Measurements from ENCODE around the gene CD99. TPM values are rescaled to one million over a fixed set of nuclear protein-coding genes. Genes with fewer than 3 reads are reported as not detected.

The CD99 gene
- total and polyA plus RNA-seq, 12 donors, result 89.4 to 266 (median 184) TPM

DNA sequence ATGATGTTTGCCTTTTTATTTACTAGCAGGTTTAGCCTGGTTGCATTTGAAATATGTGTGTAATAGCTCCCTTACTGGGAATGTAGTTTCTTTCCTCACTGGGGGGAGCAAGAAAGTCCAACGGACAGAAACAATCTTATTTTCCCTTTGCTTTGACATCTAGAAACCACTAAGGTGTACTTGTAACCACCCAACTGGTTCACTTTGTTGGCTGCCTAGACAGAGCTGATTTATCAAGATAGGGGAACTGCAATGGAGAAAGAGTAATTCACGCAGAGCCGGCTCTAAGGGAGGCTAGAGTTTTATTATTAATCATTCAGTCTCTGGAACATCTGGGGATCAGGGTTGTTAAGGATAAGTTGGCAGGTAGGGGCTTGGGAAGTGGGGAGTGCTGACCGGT lies 91.1 kb downstream of the CD99 start:
- intact Hi-C loops (cut with DNase I), result no loop called here
- WGBS, 4 donors, result 48 to 59% (median 54%) methylated on average over 3 to 4 of the region's 4 CpGs
- Histone ChIP-seq H3K27me3 (no peaks in the 10 kb centered on the region), H3K9me3 (replicated peaks in 1 of 3) (no peaks in the 10 kb centered on the region), H3K4me3 (no peak overlapping the region), H3K4me1 (replicated peaks in 1 of 2) (no peaks in the 10 kb centered on the region), H3K27ac (no peak overlapping the region), H3K36me3 (replicated peaks in 1 of 2) (no peaks in the 10 kb centered on the region)
- no peak for TF ChIP-seq POLR2A (IDR thresholded peaks at IDR 0.05)
- TF ChIP-seq, protein P1, sequence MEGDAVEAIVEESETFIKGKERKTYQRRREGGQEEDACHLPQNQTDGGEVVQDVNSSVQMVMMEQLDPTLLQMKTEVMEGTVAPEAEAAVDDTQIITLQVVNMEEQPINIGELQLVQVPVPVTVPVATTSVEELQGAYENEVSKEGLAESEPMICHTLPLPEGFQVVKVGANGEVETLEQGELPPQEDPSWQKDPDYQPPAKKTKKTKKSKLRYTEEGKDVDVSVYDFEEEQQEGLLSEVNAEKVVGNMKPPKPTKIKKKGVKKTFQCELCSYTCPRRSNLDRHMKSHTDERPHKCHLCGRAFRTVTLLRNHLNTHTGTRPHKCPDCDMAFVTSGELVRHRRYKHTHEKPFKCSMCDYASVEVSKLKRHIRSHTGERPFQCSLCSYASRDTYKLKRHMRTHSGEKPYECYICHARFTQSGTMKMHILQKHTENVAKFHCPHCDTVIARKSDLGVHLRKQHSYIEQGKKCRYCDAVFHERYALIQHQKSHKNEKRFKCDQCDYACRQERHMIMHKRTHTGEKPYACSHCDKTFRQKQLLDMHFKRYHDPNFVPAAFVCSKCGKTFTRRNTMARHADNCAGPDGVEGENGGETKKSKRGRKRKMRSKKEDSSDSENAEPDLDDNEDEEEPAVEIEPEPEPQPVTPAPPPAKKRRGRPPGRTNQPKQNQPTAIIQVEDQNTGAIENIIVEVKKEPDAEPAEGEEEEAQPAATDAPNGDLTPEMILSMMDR (IDR thresholded peaks at IDR 0.05), result no peak
- DNase-seq, result no peak

DNA sequence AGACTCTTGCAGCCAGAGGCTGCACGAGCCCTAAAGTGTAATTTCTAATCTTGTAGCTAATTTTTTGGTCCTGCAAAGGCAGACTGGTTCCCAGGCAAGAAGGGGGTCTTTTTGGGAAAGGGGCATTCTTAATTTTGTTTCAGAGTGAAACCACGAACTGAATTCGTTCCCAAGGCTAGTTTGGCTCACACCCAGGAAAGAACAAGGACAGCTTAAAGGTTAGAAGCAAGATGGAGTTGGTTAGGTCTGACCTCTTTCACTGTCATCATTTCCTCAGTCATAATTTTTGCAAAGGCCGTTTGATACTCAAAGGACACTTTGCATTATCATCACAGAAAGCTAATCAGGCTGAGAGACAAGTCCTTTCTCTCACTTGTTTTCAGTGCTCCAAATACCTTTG lies 91.7 kb downstream of the CD99 start:
- DNase-seq, result no peak
- intact Hi-C loops (cut with DNase I), result no loop called here
- no peak overlapping the region for H3K4me3 ChIP-seq
- H3K27me3 ChIP-seq, result no peaks in the 10 kb centered on the region
- no peak overlapping the region for H3K27ac ChIP-seq
- H3K9me3 ChIP-seq (replicated peaks in 1 of 3), result no peaks in the 10 kb centered on the region
- TF ChIP-seq, protein P1 (IDR thresholded peaks at IDR 0.05), result no peak
- TF ChIP-seq POLR2A (IDR thresholded peaks at IDR 0.05), result no peak
- H3K36me3 ChIP-seq (replicated peaks in 1 of 2), result no peaks in the 10 kb centered on the region
- 39 to 58% (median 54%) methylated on average over 4 of the region's 4 CpGs; no CpG with 5 or more reads in 1 of the 4 donors for WGBS, 4 donors
- no peaks in the 10 kb centered on the region for H3K4me1 ChIP-seq (replicated peaks in 1 of 2)

DNA sequence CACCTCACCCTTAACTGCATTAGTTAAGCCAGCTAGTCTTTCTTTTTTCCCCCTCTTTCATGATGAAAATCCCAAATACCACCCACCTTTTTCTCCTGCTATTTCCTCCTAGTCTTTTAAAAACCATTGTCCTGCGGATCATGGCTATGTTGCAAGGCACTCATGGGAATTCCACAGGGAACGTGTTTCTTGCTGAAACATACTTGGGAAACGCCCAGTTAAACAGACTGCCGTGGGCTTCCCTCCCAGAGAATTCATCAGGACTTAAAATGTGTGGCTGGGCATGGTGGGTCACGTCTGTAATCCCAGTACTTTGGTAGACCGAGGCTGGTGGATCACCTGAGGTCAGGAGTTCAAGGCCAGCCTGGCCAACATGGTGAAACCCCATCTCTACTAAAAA lies 92.9 kb downstream of the CD99 start:
- Histone ChIP-seq H3K9me3 (replicated peaks in 1 of 3) (no peaks in the 10 kb centered on the region), H3K27ac (no peak overlapping the region), H3K4me1 (replicated peaks in 1 of 2) (no peaks in the 10 kb centered on the region), H3K27me3 (no peaks in the 10 kb centered on the region), H3K36me3 (replicated peaks in 1 of 2) (no peaks in the 10 kb centered on the region), H3K4me3 (no peak overlapping the region)
- 78 to 84% (median 80%) methylated on average over 2 to 6 of the region's 6 CpGs for WGBS, 4 donors
- no peak for DNase-seq
- intact Hi-C loops (cut with DNase I), result no loop called here
- TF ChIP-seq POLR2A (IDR thresholded peaks at IDR 0.05), result no peak
- TF ChIP-seq, protein P1 (IDR thresholded peaks at IDR 0.05), result no peak

DNA sequence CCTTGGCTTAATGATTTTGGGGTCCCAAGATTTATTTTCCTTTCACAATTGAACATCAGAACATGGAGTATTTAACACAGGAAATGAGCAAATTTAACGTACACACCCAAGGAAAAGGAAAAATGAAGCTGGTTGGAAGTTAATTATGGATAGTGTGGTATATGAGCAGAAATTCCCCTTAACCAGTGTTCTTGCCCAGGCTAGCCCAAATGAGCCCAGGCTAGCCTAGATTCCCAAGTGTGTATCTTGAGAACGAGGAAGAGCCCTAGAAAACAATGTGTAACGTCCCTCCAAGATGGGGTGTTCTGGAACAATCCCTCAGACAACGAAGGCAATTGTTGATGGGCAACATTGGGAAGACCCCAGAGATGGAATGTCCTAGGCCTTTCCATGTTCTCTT lies 94.4 kb downstream of the CD99 start:
- no peaks in the 10 kb centered on the region for H3K9me3 ChIP-seq (replicated peaks in 1 of 3)
- no peaks in the 10 kb centered on the region for H3K4me1 ChIP-seq (replicated peaks in 1 of 2)
- intact Hi-C loops (cut with DNase I), result no loop called here
- H3K36me3 ChIP-seq (replicated peaks in 1 of 2), result no peaks in the 10 kb centered on the region
- H3K4me3 ChIP-seq, result no peak overlapping the region
- DNase-seq, result no peak
- no peaks in the 10 kb centered on the region for H3K27me3 ChIP-seq
- TF ChIP-seq, protein P1 (IDR thresholded peaks at IDR 0.05), result no peak
- no peak for TF ChIP-seq POLR2A (IDR thresholded peaks at IDR 0.05)
- H3K27ac ChIP-seq, result no peak overlapping the region
- 74 to 79% (median 76%) methylated on average over 4 of the region's 4 CpGs for WGBS, 4 donors

All from adrenal gland (tissue), 12 donors.